Fibroblast of mammary gland (primary cell): Measurements from ENCODE around the gene SRGAP1.
"Not testable (repeated sequence)": the region's sequence is repeated elsewhere in the genome, so short reads cannot be mapped to it uniquely, and the experiment has no call there.

ENCODE experiments used
- DNase-seq: peaks from one replicate; pipeline ENCODE4 v3.0.0-alpha.2; 2010; ENCODE audit warnings: low read depth
- H3K4me3 ChIP-seq: 2 replicates; pipeline ENCODE4 v1.5.1; 2011; ENCODE audit warnings: low read depth, mild to moderate bottlenecking, low read length, moderate library complexity; ENCODE audit not compliant: control insufficient read depth
- CTCF ChIP-seq: conservative IDR thresholded peaks from 2 replicates; pipeline ENCODE4 v1.5.1; 2011; ENCODE audit warnings: low read depth, low read length, inconsistent platforms; ENCODE audit not compliant: control insufficient read depth, insufficient read depth

The SRGAP1 gene

GRCh38 chr12:63849641-63850040, 5.1 kb downstream of the SRGAP1 start:
- H3K4me3 ChIP-seq: no peak overlapping the region
- no peak for DNase-seq
- TF ChIP-seq CTCF: no peak

GRCh38 chr12:63853978-63854377, 9.5 kb downstream of the SRGAP1 start:
- DNase-seq: no peak
- TF ChIP-seq CTCF: no peak
- no peak overlapping the region for H3K4me3 ChIP-seq

- no peak for TF ChIP-seq CTCF
- DNase-seq: no peak
These were observed 10.8 kb downstream of the SRGAP1 start for GRCh38 chr12:63855299-63855698.

GRCh38 chr12:63857771-63858670, 13.5 kb downstream of the SRGAP1 start:
- peak; percentile 30 for DNase-seq
- TF ChIP-seq CTCF: no peak

More at GRCh38 chr12:63855299-63855698, 10.8 kb downstream of the SRGAP1 start:
- H3K4me3 ChIP-seq: no peak overlapping the region

GRCh38 chr12:63859880-63860279, 15.4 kb downstream of the SRGAP1 start:
- H3K4me3 ChIP-seq: not testable (repeated sequence)

More at GRCh38 chr12:63857771-63858670, 13.5 kb downstream of the SRGAP1 start:
- H3K4me3 ChIP-seq: no peak overlapping the region

GRCh38 chr12:63862187-63862968, 17.9 kb downstream of the SRGAP1 start:
- no peak overlapping the region for H3K4me3 ChIP-seq
- TF ChIP-seq CTCF: no peak
- DNase-seq: no peak

More at GRCh38 chr12:63859880-63860279, 15.4 kb downstream of the SRGAP1 start:
- DNase-seq: not testable (repeated sequence)

GRCh38 chr12:63862969-63863230, 18.4 kb downstream of the SRGAP1 start:
- DNase-seq: no peak
- no peak overlapping the region for H3K4me3 ChIP-seq
- no peak for TF ChIP-seq CTCF
